ENCODE results near the gene MRPS14.

- no peak for TF ChIP-seq CTCF (conservative IDR thresholded peaks at IDR 0.05; ENCODE audit: low read length)
- no peak for TF ChIP-seq EZH2phosphoT487 (IDR thresholded peaks at IDR 0.05; ENCODE audit: borderline replicate concordance, low read depth, low read length)
Observed at GRCh38 chr1:175071276-175071943, 48.2 kb upstream of the MRPS14 start.

All from OCI-LY7 (cell line).